OCI-LY1 (cell line): ENCODE results near the gene TSKU.

Experiments
- EZH2 ChIP-seq: fragments of 200-600 bp; sonication (generic), shearing (Covaris generic); IDR thresholded peaks from 2 replicates; pipeline ENCODE4 v1.8.0; 2017; ENCODE audit warnings: borderline replicate concordance, mixed run types, mild to moderate bottlenecking, antibody characterized with exemption, low read length, moderate library complexity, mixed read lengths
- TF ChIP-seq, protein P1 (sequence below): fragments of 200-600 bp; sonication (generic), shearing (Covaris generic); IDR thresholded peaks from 2 replicates; pipeline ENCODE4 v1.5.1; 2017; ENCODE audit warnings: mild to moderate bottlenecking, antibody characterized with exemption, low read length, moderate library complexity, mixed read lengths

DNA sequence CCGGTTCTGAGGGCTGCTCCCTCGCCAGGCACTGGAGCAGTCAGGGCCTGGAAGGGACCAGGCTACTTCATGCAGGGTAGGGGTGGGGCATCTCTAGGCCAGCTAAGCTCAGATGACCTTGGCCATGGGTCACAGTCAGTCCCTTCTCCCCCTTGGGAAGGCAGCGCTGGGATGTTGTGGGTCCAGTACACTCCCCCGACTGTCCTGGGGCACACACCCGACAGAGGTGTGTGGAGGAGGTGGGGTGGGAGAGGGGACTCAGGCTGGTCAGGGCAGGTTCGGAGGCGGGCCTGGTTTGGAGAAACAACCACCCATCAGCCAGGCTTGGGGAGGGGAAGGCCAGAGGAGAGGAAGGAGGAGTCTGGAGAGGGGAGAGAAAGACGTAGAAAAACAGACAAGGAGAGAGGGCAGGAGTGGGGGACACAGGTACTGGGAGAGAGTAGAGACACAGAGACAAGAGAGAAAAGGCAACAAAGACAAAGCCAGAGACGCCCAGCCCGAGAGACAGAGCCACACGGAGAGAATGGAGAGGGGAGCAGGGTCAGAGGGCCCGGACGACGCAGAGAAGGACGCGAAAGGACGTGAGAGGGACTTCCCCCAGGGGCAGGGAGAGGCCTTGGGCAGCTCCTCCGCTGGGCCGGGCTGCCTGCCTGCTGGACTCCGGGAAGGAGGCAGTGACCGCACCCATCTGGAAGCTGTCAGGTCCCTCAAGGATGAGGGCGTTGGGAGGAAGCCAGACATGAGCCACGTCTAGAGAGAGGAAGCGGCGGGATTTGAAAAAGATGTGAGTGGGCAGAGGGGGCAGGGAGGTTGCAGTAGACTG lies 30.6 kb upstream of the TSKU start:
- TF ChIP-seq, protein P1, sequence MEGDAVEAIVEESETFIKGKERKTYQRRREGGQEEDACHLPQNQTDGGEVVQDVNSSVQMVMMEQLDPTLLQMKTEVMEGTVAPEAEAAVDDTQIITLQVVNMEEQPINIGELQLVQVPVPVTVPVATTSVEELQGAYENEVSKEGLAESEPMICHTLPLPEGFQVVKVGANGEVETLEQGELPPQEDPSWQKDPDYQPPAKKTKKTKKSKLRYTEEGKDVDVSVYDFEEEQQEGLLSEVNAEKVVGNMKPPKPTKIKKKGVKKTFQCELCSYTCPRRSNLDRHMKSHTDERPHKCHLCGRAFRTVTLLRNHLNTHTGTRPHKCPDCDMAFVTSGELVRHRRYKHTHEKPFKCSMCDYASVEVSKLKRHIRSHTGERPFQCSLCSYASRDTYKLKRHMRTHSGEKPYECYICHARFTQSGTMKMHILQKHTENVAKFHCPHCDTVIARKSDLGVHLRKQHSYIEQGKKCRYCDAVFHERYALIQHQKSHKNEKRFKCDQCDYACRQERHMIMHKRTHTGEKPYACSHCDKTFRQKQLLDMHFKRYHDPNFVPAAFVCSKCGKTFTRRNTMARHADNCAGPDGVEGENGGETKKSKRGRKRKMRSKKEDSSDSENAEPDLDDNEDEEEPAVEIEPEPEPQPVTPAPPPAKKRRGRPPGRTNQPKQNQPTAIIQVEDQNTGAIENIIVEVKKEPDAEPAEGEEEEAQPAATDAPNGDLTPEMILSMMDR = no peak
- TF ChIP-seq EZH2 = no peak
